ENCODE results near the gene TMEM200C.

- TF ChIP-seq CTCF (IDR thresholded peaks at IDR 0.05; ENCODE audit: extremely low read depth in 1 of 2, insufficient read depth in 1 of 2, low read depth in 1 of 2, low read length in 2 of 2), result no peak
- no peak for TF ChIP-seq MYC (IDR thresholded peaks at IDR 0.05; ENCODE audit: low read depth, low read length)
- no peak for TF ChIP-seq POLR2A (IDR thresholded peaks at IDR 0.05; ENCODE audit: low read depth, low read length)
- TF ChIP-seq EZH2 (IDR thresholded peaks at IDR 0.05; ENCODE audit: borderline replicate concordance, low read depth, low read length, severe bottlenecking), result no peak
- no peak for TF ChIP-seq MAX (IDR thresholded peaks at IDR 0.05; ENCODE audit: insufficient read depth, insufficient read length)
Measured at GRCh38 chr18:5842653-5843052, 52.7 kb downstream of the TMEM200C start.
